CMK (cell line): Measurements from ENCODE around the gene TMEM182.

Experiments used
- DNase-seq: peaks from one replicate; pipeline ENCODE4 v3.0.0-alpha.2; 2010; ENCODE audit warnings: low read depth

The TMEM182 gene

GRCh38 chr2:102768253-102768652 is 6.4 kb downstream of the TMEM182 start:
- DNase-seq: no peak

- no peak for DNase-seq
Observed at GRCh38 chr2:102768892-102769291, 7.1 kb downstream of the TMEM182 start.

- no peak for DNase-seq
Observed at GRCh38 chr2:102770506-102770905, 8.7 kb downstream of the TMEM182 start.

GRCh38 chr2:102771114-102771513 is 9.3 kb downstream of the TMEM182 start:
- no peak for DNase-seq

GRCh38 chr2:102772659-102773058 is 10.8 kb downstream of the TMEM182 start:
- DNase-seq: no peak

- DNase-seq: no peak
Observed at GRCh38 chr2:102773149-102773705, 11.4 kb downstream of the TMEM182 start.

GRCh38 chr2:102778260-102778659 is 16.4 kb downstream of the TMEM182 start:
- DNase-seq: no peak

GRCh38 chr2:102780467-102780866 is 18.6 kb downstream of the TMEM182 start:
- no peak for DNase-seq

GRCh38 chr2:102782187-102782586 is 20.4 kb downstream of the TMEM182 start:
- no peak for DNase-seq

GRCh38 chr2:102782933-102783332 is 21.1 kb downstream of the TMEM182 start:
- no peak for DNase-seq

GRCh38 chr2:102783506-102784183 is 21.8 kb downstream of the TMEM182 start:
- no peak for DNase-seq

GRCh38 chr2:102784940-102785339 is 23.1 kb downstream of the TMEM182 start:
- DNase-seq: no peak

GRCh38 chr2:102788216-102788884 is 26.5 kb downstream of the TMEM182 start:
- no peak for DNase-seq

GRCh38 chr2:102788885-102789260 is 27.0 kb downstream of the TMEM182 start:
- DNase-seq: no peak

- DNase-seq: no peak
Observed at GRCh38 chr2:102789349-102790090, 27.7 kb downstream of the TMEM182 start.

GRCh38 chr2:102790091-102790455 is 28.2 kb downstream of the TMEM182 start:
- DNase-seq: no peak

- DNase-seq: no peak
Observed at GRCh38 chr2:102792568-102793208, 30.9 kb downstream of the TMEM182 start.

- DNase-seq: no peak
Observed at GRCh38 chr2:102795641-102796040, 33.8 kb downstream of the TMEM182 start.

- no peak for DNase-seq
Observed at GRCh38 chr2:102796337-102796736, 34.5 kb downstream of the TMEM182 start.

GRCh38 chr2:102797486-102797885 is 35.7 kb downstream of the TMEM182 start:
- DNase-seq: no peak

- DNase-seq: no peak
Observed at GRCh38 chr2:102798181-102798580, 36.4 kb downstream of the TMEM182 start.

- DNase-seq: peak; percentile 11
Observed at GRCh38 chr2:102801098-102801718, 39.4 kb downstream of the TMEM182 start.
